Measurements from ENCODE around the gene PJA2.

DNA sequence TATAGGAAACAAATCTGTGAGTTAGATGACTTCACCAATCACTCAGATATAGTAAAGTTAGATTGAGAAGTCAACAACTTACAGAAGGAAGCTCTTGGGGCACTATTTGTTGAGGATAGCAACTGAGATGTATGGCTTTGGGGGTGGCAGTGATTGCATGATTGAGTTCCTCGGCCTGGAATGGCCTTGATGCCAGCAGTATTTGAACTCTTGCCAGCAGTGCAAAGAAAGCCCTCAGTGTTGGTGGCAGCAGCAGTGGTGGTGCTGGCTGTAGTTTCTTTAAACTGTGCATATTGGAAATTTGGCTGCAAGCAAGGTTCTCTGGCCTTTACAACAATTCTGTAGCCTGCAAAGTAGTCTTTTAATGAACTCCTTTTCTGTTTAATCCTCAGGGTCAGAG lies 41.4 kb upstream of the PJA2 start:
- TF ChIP-seq TAF1 (IDR thresholded peaks at IDR 0.05; ENCODE audit: borderline replicate concordance, low read depth, low read length) (no peak), POLR2A (IDR thresholded peaks at IDR 0.05; ENCODE audit: low read depth, low read length) (no peak)

Measured in GM12892 (cell line).